Adrenal gland (tissue), 5 donors: ENCODE data around the gene PEX5.

Experiments
- POLR2A ChIP-seq, 2 donors: fragments of 450-650 bp; IDR thresholded peaks; one replicate each; pipeline ENCODE4 v1.6.1; 2017; ENCODE audit warnings: antibody characterized with exemption in 2 of 2, mild to moderate bottlenecking in 2 of 2, moderate library complexity in 1 of 2
- TF ChIP-seq, protein P1 (sequence below), 6 experiments: fragments of 450-650 bp in 4 of 6; fragments of 200-600 bp in 2 of 6; sonication (generic) in 1 of 6; IDR thresholded peaks; 1 replicate in 5 of 6; 2 replicates in 1 of 6; pipeline versions ENCODE4 v1.5.1 to v1.8.0; 2016 to 2021; ENCODE audit warnings: antibody characterized with exemption in 6 of 6, mild to moderate bottlenecking in 2 of 6, moderate library complexity in 1 of 6
- donor health status: DM: no; HTN: no; CAD: no.

DNA sequence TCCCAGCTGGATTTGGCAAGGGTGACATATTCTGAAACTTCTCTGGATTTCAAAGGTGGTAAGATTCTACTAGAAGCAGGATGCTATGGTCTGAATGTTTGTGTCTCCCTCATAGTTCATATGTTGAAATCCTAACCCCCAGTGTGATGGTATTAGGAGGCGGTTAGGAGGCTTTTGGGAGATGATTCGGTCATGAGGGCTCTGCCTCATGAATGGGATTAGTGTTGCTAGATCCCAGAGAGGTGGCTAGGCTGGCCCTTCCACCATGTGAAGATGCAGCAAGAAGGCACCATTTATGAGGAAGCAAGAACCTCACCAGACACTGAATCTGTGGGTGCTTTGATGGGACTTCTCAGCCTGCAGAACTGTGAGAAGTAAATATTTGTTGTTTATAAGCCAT lies 11.0 kb upstream of the PEX5 start:
- TF ChIP-seq, protein P1, sequence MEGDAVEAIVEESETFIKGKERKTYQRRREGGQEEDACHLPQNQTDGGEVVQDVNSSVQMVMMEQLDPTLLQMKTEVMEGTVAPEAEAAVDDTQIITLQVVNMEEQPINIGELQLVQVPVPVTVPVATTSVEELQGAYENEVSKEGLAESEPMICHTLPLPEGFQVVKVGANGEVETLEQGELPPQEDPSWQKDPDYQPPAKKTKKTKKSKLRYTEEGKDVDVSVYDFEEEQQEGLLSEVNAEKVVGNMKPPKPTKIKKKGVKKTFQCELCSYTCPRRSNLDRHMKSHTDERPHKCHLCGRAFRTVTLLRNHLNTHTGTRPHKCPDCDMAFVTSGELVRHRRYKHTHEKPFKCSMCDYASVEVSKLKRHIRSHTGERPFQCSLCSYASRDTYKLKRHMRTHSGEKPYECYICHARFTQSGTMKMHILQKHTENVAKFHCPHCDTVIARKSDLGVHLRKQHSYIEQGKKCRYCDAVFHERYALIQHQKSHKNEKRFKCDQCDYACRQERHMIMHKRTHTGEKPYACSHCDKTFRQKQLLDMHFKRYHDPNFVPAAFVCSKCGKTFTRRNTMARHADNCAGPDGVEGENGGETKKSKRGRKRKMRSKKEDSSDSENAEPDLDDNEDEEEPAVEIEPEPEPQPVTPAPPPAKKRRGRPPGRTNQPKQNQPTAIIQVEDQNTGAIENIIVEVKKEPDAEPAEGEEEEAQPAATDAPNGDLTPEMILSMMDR (IDR thresholded peaks at IDR 0.05) = no peak
- no peak for TF ChIP-seq POLR2A (IDR thresholded peaks at IDR 0.05)
